ENCODE data around the gene ZSCAN23.

ZSCAN23 gene

DNA sequence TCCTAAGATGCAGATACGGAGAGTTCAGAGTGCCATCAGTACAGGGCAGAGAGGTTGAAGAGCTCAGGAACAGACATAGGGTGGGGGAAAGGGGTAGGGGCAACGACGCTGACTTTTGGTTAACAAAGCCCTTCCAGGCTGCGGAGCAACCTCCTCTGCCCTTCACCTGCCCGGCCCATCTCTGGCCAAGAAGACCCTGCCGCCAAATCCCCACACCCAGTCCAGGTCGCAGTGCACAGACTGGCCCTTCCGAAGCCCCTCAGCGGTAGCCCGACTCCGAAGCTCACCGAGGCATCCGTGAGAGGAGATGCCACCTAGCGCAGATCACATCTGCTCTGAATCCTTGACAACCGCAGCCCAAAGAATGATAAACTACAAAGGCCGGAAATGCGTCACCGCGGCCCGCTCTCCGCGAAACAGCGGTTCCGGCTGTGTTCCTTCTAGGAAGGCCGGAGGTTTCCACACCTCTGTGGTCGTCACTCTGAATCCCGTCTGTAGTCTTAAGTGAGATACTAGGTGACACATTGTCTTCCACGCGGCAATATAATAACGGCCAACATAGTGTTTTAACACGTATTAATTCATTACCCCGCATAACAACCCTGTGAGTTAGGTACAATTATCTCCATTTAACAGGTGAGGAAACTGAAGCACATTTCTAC is at the start of gene ZSCAN23:
Gene ZSCAN23 (minus strand): TSS at position 380 of the 662 bp plus-strand sequence. CDS start 7,225 bp downstream, outside the sequence.
- H3K9ac ChIP-seq (ENCODE audit: low read length), result peak within 1 kb of the TSS; percentile 56
- peaks cover 3% of the 10 kb centered on the region for H3K9me3 ChIP-seq (ENCODE audit: low read length)
- H3K27me3 ChIP-seq (ENCODE audit: control insufficient read depth in 1 of 2, insufficient read depth in 2 of 2, low read length in 2 of 2), result peaks cover 13 to 15% of the 10 kb centered on the region in 2 donors
- peaks cover 7% of the 10 kb centered on the region for H3K4me1 ChIP-seq (ENCODE audit: insufficient read depth, low read length)
- peak within 1 kb of the TSS; percentile 69 to 86 for H3K4me3 ChIP-seq (ENCODE audit: low read depth in 1 of 2, low read length in 2 of 2)
- peak within 1 kb of the TSS; percentile 38 for H3K27ac ChIP-seq (ENCODE audit: low read depth, low read length)
- no peaks in the 10 kb centered on the region for H3K36me3 ChIP-seq (ENCODE audit: insufficient read depth, low read length)

DNA sequence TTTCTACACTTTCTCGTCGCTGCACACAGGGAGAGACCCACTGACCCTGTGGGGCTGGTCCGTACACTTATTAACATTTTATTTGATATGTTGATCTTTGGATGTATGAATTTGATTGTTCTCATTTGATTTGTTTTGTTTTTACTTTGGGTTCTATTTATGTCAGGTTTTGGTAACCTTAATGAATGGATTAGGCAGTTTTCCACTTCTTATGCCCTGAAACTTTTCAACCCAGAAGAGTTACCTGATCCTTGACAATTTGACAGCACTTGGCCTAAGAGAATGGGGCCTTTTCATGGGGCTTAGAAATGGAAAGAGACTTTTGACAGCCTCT is 48.7 kb upstream of the ZSCAN23 start:
- H3K36me3 ChIP-seq (ENCODE audit: insufficient read depth, low read length), result no peaks in the 10 kb centered on the region
- no peak overlapping the region for H3K9ac ChIP-seq (ENCODE audit: low read length)
- H3K27ac ChIP-seq (ENCODE audit: low read depth, low read length), result no peak overlapping the region
- peaks cover 0 to 3% of the 10 kb centered on the region in 2 donors for H3K27me3 ChIP-seq (ENCODE audit: control insufficient read depth in 1 of 2, insufficient read depth in 2 of 2, low read length in 2 of 2)
- H3K4me1 ChIP-seq (ENCODE audit: insufficient read depth, low read length), result no peaks in the 10 kb centered on the region
- no peaks in the 10 kb centered on the region for H3K9me3 ChIP-seq (ENCODE audit: low read length)
- no peak overlapping the region for H3K4me3 ChIP-seq (ENCODE audit: low read depth in 1 of 2, low read length in 2 of 2)

DNA sequence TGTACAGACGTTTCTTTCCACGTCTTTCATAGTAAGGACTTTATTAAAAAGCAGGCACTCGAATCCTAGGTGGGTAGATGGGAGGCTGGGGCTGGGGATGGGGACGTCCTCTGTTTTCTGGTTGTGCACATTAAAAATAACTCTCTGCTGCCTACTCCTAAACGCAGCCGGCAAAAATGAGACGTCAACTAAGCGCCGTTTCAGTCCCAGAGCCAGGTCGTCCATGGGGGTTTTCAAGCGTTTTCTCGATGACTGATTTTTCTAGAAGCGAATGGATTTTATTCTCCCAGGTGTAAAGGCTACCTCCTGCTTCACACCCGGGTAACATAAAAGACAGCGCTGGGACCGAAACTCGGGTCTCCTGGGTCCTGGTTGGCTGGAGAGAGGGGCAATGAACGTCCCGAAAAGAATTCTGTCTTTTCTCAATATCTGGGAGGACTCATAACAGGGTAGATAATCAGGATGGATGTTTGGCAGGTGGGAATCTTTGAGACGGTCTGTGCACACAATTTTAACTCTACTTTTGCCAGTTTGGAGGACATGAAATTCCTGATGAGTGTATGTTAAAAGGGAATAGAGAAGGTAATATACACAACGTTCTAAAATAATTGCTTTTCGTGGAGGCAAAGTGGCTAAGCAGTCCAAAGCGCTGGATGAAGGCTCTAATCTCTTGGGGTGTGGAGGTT is 47.1 kb upstream of the ZSCAN23 start:
- Histone ChIP-seq H3K36me3 (ENCODE audit: insufficient read depth, low read length) (no peaks in the 10 kb centered on the region), H3K9ac (ENCODE audit: low read length) (no peak overlapping the region), H3K4me3 (ENCODE audit: low read depth in 1 of 2, low read length in 2 of 2) (peak overlapping the region in 1 of 2 donors; percentile 7), H3K4me1 (ENCODE audit: insufficient read depth, low read length) (no peaks in the 10 kb centered on the region), H3K27me3 (ENCODE audit: control insufficient read depth in 1 of 2, insufficient read depth in 2 of 2, low read length in 2 of 2) (peaks cover 0 to 3% of the 10 kb centered on the region in 2 donors), H3K27ac (ENCODE audit: low read depth, low read length) (no peak overlapping the region), H3K9me3 (ENCODE audit: low read length) (no peaks in the 10 kb centered on the region)

DNA sequence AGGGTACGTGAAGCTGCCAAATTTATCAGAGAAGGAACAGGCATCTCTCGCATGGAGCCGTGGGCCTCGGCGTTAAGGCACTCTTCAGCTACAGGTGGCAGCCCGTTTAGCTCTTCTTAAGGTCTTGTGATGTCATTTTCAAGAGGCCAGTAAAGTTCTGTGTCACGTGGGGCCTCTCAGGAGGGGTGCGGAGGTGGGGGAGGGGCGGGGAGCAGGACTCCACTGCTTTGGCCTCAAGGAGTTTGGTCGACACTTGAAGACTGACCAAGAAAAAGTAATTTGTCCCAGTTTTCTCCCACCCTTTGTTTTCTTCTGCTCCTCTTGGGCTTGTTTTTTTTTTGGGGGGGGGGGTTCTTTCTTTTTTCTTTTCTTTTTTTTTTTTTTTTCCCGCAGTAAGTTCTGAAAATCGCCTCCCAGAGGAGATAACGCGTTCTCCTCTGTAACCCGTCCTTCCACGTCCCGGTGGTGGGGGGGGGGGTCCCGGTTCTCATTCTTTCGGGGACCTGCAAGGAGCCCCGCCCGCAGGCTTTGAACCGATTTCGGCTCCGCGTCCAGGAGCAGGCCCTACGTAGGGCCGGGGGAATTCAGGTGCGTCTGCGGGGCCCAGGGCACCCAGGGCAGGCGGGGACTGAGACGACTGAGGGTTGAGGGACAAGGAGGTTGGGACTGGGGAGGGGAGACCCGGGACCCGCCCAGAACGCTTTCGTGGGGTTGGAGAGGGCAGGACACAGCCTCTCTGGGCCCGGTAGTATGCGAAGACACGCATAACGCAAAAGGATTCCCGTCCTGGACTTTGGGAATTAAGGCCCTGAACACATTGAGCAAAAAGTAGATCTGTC is 46.3 kb upstream of the ZSCAN23 start:
- Histone ChIP-seq H3K27me3 (ENCODE audit: control insufficient read depth in 1 of 2, insufficient read depth in 2 of 2, low read length in 2 of 2) (peaks cover 0 to 3% of the 10 kb centered on the region in 2 donors), H3K4me3 (ENCODE audit: low read depth in 1 of 2, low read length in 2 of 2) (peak overlapping the region; percentile 7 to 49), H3K9ac (ENCODE audit: low read length) (no peak overlapping the region), H3K4me1 (ENCODE audit: insufficient read depth, low read length) (no peaks in the 10 kb centered on the region), H3K27ac (ENCODE audit: low read depth, low read length) (no peak overlapping the region), H3K36me3 (ENCODE audit: insufficient read depth, low read length) (no peaks in the 10 kb centered on the region), H3K9me3 (ENCODE audit: low read length) (no peaks in the 10 kb centered on the region)

DNA sequence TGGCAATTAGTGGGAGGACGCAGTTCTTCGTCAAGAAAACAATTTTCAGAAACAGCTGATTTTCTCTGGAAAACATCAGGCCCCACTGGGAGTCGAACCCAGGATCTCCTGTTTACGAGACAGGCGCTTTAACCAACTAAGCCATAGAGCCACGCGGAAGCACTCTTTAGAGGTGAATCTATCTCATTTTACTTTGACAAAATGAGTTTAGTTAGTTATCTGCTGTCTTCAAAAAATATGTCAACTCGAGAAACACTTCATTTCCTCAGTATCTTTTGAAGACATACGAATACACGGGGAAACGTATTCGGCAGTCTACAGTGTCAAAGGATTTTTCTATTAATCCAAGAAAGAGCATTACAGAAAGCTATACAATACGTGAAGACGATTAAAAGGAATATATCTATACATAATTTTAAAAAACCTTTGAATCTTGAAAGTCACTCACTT is 45.6 kb upstream of the ZSCAN23 start:
- Histone ChIP-seq H3K27ac (ENCODE audit: low read depth, low read length) (no peak overlapping the region), H3K27me3 (ENCODE audit: control insufficient read depth in 1 of 2, insufficient read depth in 2 of 2, low read length in 2 of 2) (peaks cover 0 to 3% of the 10 kb centered on the region in 2 donors), H3K4me3 (ENCODE audit: low read depth in 1 of 2, low read length in 2 of 2) (no peak overlapping the region), H3K4me1 (ENCODE audit: insufficient read depth, low read length) (no peaks in the 10 kb centered on the region), H3K9me3 (ENCODE audit: low read length) (no peaks in the 10 kb centered on the region), H3K9ac (ENCODE audit: low read length) (no peak overlapping the region), H3K36me3 (ENCODE audit: insufficient read depth, low read length) (no peaks in the 10 kb centered on the region)

DNA sequence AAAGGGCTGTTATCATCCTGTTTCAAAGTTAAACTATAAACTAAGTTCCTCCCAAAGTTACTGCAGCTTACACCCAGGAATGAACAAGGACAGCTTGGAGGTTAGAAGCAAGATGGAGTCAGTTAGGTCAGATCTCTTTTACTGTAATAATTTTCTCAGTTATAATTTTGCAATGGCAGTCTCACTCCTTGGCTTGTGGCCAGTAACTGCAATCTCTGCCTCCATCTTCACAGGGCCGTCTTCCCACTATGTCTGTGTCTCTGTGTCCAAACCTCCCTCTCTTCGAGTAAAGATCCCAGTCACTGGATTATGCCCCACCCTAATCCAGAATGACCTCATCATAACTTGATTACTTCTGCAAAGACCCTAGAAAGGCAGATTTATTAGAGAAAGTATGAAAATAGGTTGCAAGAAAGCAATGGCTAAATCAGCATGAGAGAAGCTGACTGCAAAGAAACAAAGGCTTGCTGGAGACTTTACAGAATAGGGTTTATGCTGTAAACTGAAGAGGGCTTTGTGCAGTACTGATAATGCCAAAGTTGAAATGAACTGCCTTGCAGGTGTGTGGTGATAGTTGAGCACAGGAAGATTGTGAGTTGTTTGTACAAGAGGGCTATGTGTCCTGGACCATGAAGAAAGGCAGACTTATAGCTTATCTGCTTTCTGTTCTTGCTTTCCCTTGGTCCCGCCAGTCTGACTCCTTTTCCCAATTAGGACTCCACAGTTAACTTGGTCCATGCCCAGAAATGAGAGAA is 43.9 kb upstream of the ZSCAN23 start:
- no peak overlapping the region for H3K9ac ChIP-seq (ENCODE audit: low read length)
- peaks cover 0 to 3% of the 10 kb centered on the region in 2 donors for H3K27me3 ChIP-seq (ENCODE audit: control insufficient read depth in 1 of 2, insufficient read depth in 2 of 2, low read length in 2 of 2)
- H3K27ac ChIP-seq (ENCODE audit: low read depth, low read length), result no peak overlapping the region
- H3K9me3 ChIP-seq (ENCODE audit: low read length), result no peaks in the 10 kb centered on the region
- no peak overlapping the region for H3K4me3 ChIP-seq (ENCODE audit: low read depth in 1 of 2, low read length in 2 of 2)
- no peaks in the 10 kb centered on the region for H3K36me3 ChIP-seq (ENCODE audit: insufficient read depth, low read length)
- H3K4me1 ChIP-seq (ENCODE audit: insufficient read depth, low read length), result no peaks in the 10 kb centered on the region

DNA sequence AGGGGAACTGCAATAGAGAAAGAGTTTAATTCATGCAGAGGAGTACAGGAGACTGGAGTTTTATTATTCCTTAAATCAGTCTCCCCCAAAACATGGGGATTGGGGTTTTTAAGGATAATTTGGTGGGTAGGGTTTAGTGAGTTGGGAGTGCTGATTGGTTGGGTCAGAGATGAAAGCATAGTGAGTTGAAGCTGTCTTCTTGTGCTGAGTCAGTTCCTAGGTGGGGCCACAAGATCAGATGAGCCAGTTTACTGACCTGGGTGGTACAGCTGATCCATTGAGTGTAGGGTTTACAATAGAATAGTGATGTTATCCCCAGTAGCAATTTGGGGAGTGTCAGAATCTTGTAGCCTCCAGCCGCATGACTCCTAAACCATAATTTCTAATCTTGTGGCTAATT is 43.2 kb upstream of the ZSCAN23 start:
- H3K9ac ChIP-seq (ENCODE audit: low read length), result no peak overlapping the region
- H3K4me1 ChIP-seq (ENCODE audit: insufficient read depth, low read length), result no peaks in the 10 kb centered on the region
- no peak overlapping the region for H3K4me3 ChIP-seq (ENCODE audit: low read depth in 1 of 2, low read length in 2 of 2)
- H3K27me3 ChIP-seq (ENCODE audit: control insufficient read depth in 1 of 2, insufficient read depth in 2 of 2, low read length in 2 of 2), result peaks cover 0 to 3% of the 10 kb centered on the region in 2 donors
- no peak overlapping the region for H3K27ac ChIP-seq (ENCODE audit: low read depth, low read length)
- no peaks in the 10 kb centered on the region for H3K9me3 ChIP-seq (ENCODE audit: low read length)
- H3K36me3 ChIP-seq (ENCODE audit: insufficient read depth, low read length), result no peaks in the 10 kb centered on the region

DNA sequence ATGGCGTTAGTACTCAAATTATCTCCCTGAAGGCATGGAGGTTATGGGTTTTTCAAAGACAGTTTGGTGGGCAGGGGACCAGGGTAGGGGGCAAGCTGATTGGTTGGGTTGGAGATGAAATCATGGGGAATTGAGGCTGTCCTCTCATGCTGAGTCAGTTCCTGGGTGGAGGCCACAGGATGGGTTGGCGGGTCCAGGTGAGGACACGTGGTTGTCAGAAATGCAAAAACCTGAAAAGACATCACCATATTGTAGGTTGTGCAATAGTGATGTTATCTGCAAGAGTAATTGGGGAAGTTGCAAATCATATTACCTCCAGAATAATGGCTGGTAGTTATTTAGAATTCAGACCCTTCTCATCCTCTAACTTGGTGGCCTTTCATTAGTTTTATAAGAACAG is 42.2 kb upstream of the ZSCAN23 start:
- Histone ChIP-seq H3K4me3 (ENCODE audit: low read depth in 1 of 2, low read length in 2 of 2) (no peak overlapping the region), H3K9me3 (ENCODE audit: low read length) (no peaks in the 10 kb centered on the region), H3K36me3 (ENCODE audit: insufficient read depth, low read length) (no peaks in the 10 kb centered on the region), H3K27ac (ENCODE audit: low read depth, low read length) (no peak overlapping the region), H3K4me1 (ENCODE audit: insufficient read depth, low read length) (no peaks in the 10 kb centered on the region), H3K27me3 (ENCODE audit: control insufficient read depth in 1 of 2, insufficient read depth in 2 of 2, low read length in 2 of 2) (peaks cover 0 to 3% of the 10 kb centered on the region in 2 donors), H3K9ac (ENCODE audit: low read length) (no peak overlapping the region)

DNA sequence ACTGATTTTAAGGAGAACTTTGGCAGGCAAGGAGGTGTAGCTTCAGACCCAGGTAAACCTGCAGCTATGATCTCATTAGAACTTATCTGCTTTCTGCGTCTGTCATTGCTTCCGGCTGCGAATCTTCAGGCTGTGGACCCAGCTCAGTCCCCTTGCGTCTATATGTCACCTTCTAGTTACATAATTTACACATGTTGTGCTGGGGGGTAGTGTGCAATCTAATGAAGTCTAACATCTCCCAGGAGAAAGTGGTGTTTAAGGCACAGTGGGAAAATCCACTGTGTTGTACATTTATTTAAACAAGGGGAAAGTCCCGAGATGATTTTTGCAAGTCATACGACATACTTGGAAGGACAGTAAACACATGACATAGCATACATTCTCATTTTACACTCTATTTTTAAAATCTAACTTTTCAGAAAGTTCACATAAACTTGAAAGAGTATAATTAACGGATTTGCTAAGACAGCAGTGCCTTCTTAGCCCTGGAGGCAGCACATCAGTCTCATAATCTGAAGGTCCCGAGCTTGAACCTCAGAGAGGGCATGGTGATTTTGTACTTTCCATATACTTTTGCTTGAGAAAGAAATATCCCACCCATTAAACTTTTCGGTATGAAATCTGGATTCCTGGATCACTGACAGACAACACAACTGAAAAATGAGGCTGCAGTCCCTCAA is 37.1 kb upstream of the ZSCAN23 start:
- Histone ChIP-seq H3K9me3 (ENCODE audit: low read length) (no peaks in the 10 kb centered on the region), H3K27me3 (ENCODE audit: control insufficient read depth in 1 of 2, insufficient read depth in 2 of 2, low read length in 2 of 2) (no peaks in the 10 kb centered on the region)

DNA sequence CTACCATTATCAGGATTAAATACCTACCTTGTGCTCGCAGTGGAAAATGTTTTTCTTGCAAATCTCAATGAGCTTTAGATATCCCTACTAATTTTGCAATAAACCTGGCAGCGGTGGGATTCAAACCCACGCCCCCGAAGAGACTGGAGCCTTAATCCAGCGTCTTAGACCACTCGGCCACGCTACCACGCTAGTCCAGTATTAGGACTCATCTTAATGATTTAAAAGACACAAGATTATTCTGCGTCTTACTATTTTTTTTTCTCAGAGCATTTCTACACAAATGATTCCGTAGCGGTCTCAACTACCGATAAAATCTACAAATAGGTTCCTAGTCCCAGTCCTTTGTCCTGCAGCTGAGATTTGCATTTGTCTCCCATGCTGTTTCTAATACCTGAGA is 35.2 kb upstream of the ZSCAN23 start:
- H3K36me3 ChIP-seq (ENCODE audit: insufficient read depth, low read length), result no peaks in the 10 kb centered on the region
- no peaks in the 10 kb centered on the region for H3K4me1 ChIP-seq (ENCODE audit: insufficient read depth, low read length)
- no peaks in the 10 kb centered on the region for H3K27me3 ChIP-seq (ENCODE audit: control insufficient read depth in 1 of 2, insufficient read depth in 2 of 2, low read length in 2 of 2)
- no peak overlapping the region for H3K4me3 ChIP-seq (ENCODE audit: low read depth in 1 of 2, low read length in 2 of 2)
- no peak overlapping the region for H3K9ac ChIP-seq (ENCODE audit: low read length)
- no peak overlapping the region for H3K27ac ChIP-seq (ENCODE audit: low read depth, low read length)
- no peaks in the 10 kb centered on the region for H3K9me3 ChIP-seq (ENCODE audit: low read length)

More for the DNA sequence above, 37.1 kb upstream of the ZSCAN23 start:
- Histone ChIP-seq H3K36me3 (ENCODE audit: insufficient read depth, low read length) (no peaks in the 10 kb centered on the region), H3K27ac (ENCODE audit: low read depth, low read length) (no peak overlapping the region), H3K9ac (ENCODE audit: low read length) (no peak overlapping the region), H3K4me3 (ENCODE audit: low read depth in 1 of 2, low read length in 2 of 2) (no peak overlapping the region), H3K4me1 (ENCODE audit: insufficient read depth, low read length) (no peaks in the 10 kb centered on the region)
